Right lobe of liver (tissue), 6 donors: ENCODE data around the gene RIPK3. TPM values are rescaled to one million over a fixed set of nuclear protein-coding genes. Genes with fewer than 3 reads are reported as not detected.
"Not testable (repeated sequence)": the region's sequence is repeated elsewhere in the genome, so short reads cannot be mapped to it uniquely, and the experiment has no call there.

Source experiments
- ATAC-seq, 4 donors: fragments of 200-7000 bp; cut with Tn5 transposase; one replicate each; pipeline ENCODE4 v1.9.1; 2020; ENCODE audit warnings: mild to moderate bottlenecking in 4 of 4, moderate library complexity in 4 of 4
- DNase-seq, 3 donors: peaks; one replicate each; pipeline ENCODE4 v3.0.0-alpha.2; 2020
- H3K27ac ChIP-seq, 3 donors: fragments of 200-600 bp; one replicate each; pipeline ENCODE4 v1.8.0; 2022
- H3K27me3 ChIP-seq, 2 donors: fragments of 200-600 bp; one replicate each; pipeline ENCODE4 v1.8.0; 2022
- H3K36me3 ChIP-seq, 4 donors: fragments of 200-600 bp; sonication (generic) in 1 of 4; one replicate each; pipeline versions ENCODE4 v1.5.1 to v1.8.0; 2017 to 2022; ENCODE audit warnings: control low read depth in 1 of 4
- H3K4me1 ChIP-seq, 4 donors: fragments of 200-600 bp; sonication (generic) in 1 of 4; one replicate each; pipeline versions ENCODE4 v1.5.1 to v1.8.0; 2017 to 2022; ENCODE audit warnings: control low read depth in 1 of 4
- H3K4me3 ChIP-seq, 3 donors: fragments of 200-600 bp; one replicate each; pipeline ENCODE4 v1.8.0; 2022
- H3K9me3 ChIP-seq, 4 donors: fragments of 200-600 bp; sonication (generic) in 1 of 4; one replicate each; pipeline versions ENCODE4 v1.5.1 to v1.8.0; 2017 to 2022; ENCODE audit warnings: control low read depth in 1 of 4
- POLR2A ChIP-seq: fragments of 450-650 bp; IDR thresholded peaks from one replicate; pipeline ENCODE4 v1.6.1; 2017; ENCODE audit warnings: antibody characterized with exemption, mild to moderate bottlenecking
- WGBS: methylation state at CpG from one replicate; pipeline ENCODE4 v1.1.6; 2018; ENCODE audit warnings: low coverage, low lambda C conversion rate; ENCODE audit not compliant: insufficient coverage; ENCODE audit errors: missing lambda C conversion rate; 5-methylcytosine and 5-hydroxymethylcytosine counted together
- intact Hi-C, 2 donors: fragments of 100-400 bp; cut with DNase I; formaldehyde crosslinking; loops; one replicate each; pipeline versions ENCODE4 v1.11.2 to v1.14.1; 2022
- total RNA-seq, 6 experiments: library from RNA; depleted of rRNA in 2 of 6; stranded (reverse); fragments of >200 nt in 2 of 6; fragmentation: NEBNext Ultra II Directional in 3 of 6; extraction: Animal tissue kit (Norgen Biotek cat#: 25700) in 3 of 6; gene quantifications; one replicate each; pipeline versions ENCODE4 v1.1.0 to v1.2.4, GENCODE V29; 2016 to 2023
- TF ChIP-seq, protein P1 (sequence below), 4 donors: fragments of 200-600 bp in 3 of 4; fragments of 450-650 bp in 1 of 4; IDR thresholded peaks; one replicate each; pipeline versions ENCODE4 v1.5.1 to v1.8.0; 2016 to 2022; ENCODE audit warnings: antibody characterized with exemption in 4 of 4, mild to moderate bottlenecking in 2 of 4
- donor health status: DM: no; HTN: yes; CAD: no.
- donor health status: DM: no; HTN: no; CAD: no.
- donor health status: DM: no; HTN: no; CAD: no.
- donor health status: DM: no; HTN: yes; CAD: no.
- donor health status: DM: no; HTN: yes; CAD: no.

RIPK3 gene
- total RNA-seq, 6 experiments from 2014 or later, result 0.70 to 1.6 (median 0.90) TPM

DNA sequence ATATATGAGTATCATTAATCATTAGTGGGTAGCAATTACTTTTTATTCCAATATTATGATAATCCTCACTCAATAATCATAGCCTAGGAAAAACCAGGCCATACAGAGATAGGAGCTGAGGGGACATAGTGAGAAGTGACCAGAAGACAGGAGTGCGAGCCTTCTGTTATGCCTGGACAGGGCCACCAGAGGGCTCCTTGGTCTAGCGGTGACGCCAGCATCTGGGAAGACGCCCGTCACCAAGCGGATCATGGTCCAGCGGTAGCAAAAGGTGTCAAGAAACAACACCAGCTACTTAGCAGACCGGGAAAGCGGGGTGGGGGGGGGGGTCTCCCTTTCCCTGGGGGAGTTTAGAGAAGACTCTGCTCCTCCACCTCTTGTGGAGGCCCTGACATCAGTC, 11.9 kb downstream of the RIPK3 start:
- H3K27ac ChIP-seq, H3K9me3 ChIP-seq, intact Hi-C loops, H3K4me1 ChIP-seq, H3K27me3 ChIP-seq, H3K4me3 ChIP-seq, ATAC-seq, H3K36me3 ChIP-seq: not testable (repeated sequence)
- 0% methylated on average over 8 of the region's 9 CpGs for WGBS
- TF ChIP-seq, protein P1, sequence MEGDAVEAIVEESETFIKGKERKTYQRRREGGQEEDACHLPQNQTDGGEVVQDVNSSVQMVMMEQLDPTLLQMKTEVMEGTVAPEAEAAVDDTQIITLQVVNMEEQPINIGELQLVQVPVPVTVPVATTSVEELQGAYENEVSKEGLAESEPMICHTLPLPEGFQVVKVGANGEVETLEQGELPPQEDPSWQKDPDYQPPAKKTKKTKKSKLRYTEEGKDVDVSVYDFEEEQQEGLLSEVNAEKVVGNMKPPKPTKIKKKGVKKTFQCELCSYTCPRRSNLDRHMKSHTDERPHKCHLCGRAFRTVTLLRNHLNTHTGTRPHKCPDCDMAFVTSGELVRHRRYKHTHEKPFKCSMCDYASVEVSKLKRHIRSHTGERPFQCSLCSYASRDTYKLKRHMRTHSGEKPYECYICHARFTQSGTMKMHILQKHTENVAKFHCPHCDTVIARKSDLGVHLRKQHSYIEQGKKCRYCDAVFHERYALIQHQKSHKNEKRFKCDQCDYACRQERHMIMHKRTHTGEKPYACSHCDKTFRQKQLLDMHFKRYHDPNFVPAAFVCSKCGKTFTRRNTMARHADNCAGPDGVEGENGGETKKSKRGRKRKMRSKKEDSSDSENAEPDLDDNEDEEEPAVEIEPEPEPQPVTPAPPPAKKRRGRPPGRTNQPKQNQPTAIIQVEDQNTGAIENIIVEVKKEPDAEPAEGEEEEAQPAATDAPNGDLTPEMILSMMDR (IDR thresholded peaks at IDR 0.05), result peak; percentile 58 to 68 (median 59)
- DNase-seq, result peak in 1 of 3 donors; percentile 63

DNA sequence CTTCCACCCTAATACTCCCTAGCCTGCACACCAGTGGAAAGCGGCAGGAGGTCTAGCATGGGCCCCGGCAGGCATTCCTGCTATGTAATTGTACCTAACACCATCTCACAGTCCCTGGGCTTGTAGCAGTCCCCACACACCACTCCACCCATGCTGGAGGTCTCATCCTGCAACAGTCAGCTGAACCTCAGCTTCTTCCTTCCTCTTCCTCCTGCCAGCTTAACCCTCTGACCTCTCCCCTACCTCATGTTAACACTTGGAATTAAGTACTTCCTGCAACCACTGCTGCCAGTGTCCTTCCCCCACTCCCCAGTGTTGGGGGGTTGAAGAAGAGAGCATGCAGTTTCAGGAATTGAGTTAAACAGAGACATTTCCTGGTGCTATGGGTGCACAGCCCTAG, 12.5 kb downstream of the RIPK3 start:
- H3K27ac ChIP-seq, result peak overlapping the region in 1 of 3 donors; percentile 5
- ATAC-seq, result peak; percentile 5 to 38 (median 24)
- H3K36me3 ChIP-seq, result no peaks in the 10 kb centered on the region
- H3K4me1 ChIP-seq, result peaks cover 0 to 1% (median under 1%) of the 10 kb centered on the region in 4 donors
- H3K27me3 ChIP-seq, result no peaks in the 10 kb centered on the region
- no CpG with 5 or more reads among the region's 2 CpGs for WGBS
- H3K4me3 ChIP-seq, result no peak overlapping the region
- DNase-seq, result no peak
- H3K9me3 ChIP-seq, result no peaks in the 10 kb centered on the region
- intact Hi-C loops, result no loop called here
- no peak for TF ChIP-seq POLR2A
- TF ChIP-seq, protein P1 (IDR thresholded peaks at IDR 0.05), result no peak

DNA sequence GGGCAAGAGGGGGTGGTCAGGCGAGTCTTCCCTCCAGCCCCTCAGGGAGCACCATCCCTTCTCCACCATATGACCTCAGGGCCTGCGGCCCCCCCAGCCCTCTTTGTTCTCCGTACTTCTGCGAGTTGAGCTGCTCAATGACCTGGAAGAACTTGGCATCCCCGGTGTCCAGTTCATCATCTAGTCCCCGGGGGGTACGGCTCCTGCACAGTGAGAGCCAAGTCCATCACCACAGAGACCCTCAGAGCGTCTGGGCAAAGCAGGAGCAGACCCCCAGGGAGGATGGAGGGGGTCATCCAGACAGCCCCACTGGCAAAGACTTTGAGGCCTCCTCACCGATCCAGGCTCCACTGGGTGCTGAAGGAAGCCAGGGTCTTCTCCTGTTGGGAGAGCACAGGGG, 13.8 kb downstream of the RIPK3 start:
- Histone ChIP-seq H3K27ac (no peak overlapping the region), H3K9me3 (no peaks in the 10 kb centered on the region), H3K4me1 (no peaks in the 10 kb centered on the region), H3K4me3 (no peak overlapping the region), H3K36me3 (no peaks in the 10 kb centered on the region), H3K27me3 (no peaks in the 10 kb centered on the region)
- 68% methylated on average over 6 of the region's 9 CpGs for WGBS
- DNase-seq, result no peak
- intact Hi-C loops, result no loop called here
- no peak for ATAC-seq
- TF ChIP-seq POLR2A, result no peak
- TF ChIP-seq, protein P1 (IDR thresholded peaks at IDR 0.05), result no peak

DNA sequence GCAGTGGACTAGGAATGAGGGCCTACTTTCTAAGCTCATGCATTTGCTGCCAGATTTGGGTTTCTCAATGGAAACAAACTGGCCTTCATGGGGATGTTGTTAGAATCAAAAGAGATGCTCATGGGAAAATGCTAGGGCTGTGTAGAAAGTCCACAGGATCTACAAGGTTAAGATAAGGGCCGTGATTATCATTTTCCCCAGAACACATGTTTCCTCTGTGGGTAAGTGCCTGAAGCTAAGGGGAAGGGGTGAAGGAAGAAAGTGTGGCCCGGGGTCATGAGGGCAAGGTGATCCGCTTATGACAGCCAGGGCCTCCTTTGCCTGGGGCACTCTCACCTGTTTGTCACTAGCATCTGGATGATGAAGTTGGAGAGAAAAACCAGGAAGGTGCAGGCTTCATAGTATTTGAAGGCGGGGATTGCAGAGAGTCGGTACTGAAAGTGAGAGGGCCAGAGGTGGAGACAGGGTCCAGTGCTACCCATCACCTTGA, 14.7 kb downstream of the RIPK3 start:
- H3K27me3 ChIP-seq, result no peaks in the 10 kb centered on the region
- 58% methylated on average over 2 of the region's 5 CpGs for WGBS
- no peak for ATAC-seq
- no peak overlapping the region for H3K4me3 ChIP-seq
- no peaks in the 10 kb centered on the region for H3K9me3 ChIP-seq
- intact Hi-C loops, result no loop called here
- no peak overlapping the region for H3K27ac ChIP-seq
- H3K4me1 ChIP-seq, result no peaks in the 10 kb centered on the region
- DNase-seq, result no peak
- TF ChIP-seq, protein P1 (IDR thresholded peaks at IDR 0.05), result no peak
- TF ChIP-seq POLR2A, result no peak
- H3K36me3 ChIP-seq, result no peaks in the 10 kb centered on the region

DNA sequence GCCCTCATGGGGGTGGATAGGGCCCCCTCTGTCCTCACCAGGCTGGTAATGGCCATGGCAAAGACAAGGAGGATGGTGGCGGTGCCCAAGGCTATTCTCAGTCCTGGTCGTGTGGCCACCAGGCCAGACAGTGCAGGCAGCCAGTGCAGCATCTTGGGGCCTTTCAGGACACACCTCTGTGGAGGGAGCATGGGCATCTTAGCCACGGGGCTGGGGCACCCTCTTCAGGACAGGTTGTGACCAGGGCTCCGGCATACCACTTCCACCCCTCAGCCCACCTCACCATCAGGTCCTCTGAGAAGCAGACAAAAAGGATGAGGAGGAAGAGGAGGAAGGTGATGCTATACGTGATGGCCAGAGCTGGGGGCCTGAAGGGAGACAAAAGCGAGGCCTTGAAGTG, 15.8 kb downstream of the RIPK3 start:
- no peak for TF ChIP-seq POLR2A
- TF ChIP-seq, protein P1 (IDR thresholded peaks at IDR 0.05), result no peak
- Histone ChIP-seq H3K4me3 (no peak overlapping the region), H3K27me3 (no peaks in the 10 kb centered on the region), H3K9me3 (no peaks in the 10 kb centered on the region), H3K36me3 (no peaks in the 10 kb centered on the region), H3K4me1 (no peaks in the 10 kb centered on the region), H3K27ac (no peak overlapping the region)
- intact Hi-C loops, result no loop called here
- no peak for ATAC-seq
- WGBS, result 63% methylated on average over 4 of the region's 6 CpGs
- no peak for DNase-seq
